Skeletal muscle satellite cell (primary cell): ENCODE data around the gene CORO6.
A peak's percentile ranks its signal among the peaks of the same experiment; 100 is the strongest.

ENCODE experiments used
- H3K27me3 ChIP-seq: 2 replicates; pipeline ENCODE4 v1.7.0; 2013; ENCODE audit warnings: low read length; ENCODE audit not compliant: control insufficient read depth, insufficient read depth
- H3K36me3 ChIP-seq: 2 replicates; pipeline ENCODE4 v1.7.0; 2013; ENCODE audit warnings: mild to moderate bottlenecking, control low read depth, low read length; ENCODE audit not compliant: insufficient read depth
- H3K4me1 ChIP-seq: 2 replicates; pipeline ENCODE4 v1.7.0; 2013; ENCODE audit warnings: low read length; ENCODE audit not compliant: control insufficient read depth, insufficient read depth
- H3K4me2 ChIP-seq: 2 replicates; pipeline ENCODE4 v1.7.0; 2013; ENCODE audit warnings: mild to moderate bottlenecking, low read length
- H3K4me3 ChIP-seq: 2 replicates; pipeline ENCODE4 v1.7.0; 2013; ENCODE audit warnings: low read length
- H3K9ac ChIP-seq: 2 replicates; pipeline ENCODE4 v1.7.0; 2013; ENCODE audit warnings: mild to moderate bottlenecking, low read depth, low read length, moderate library complexity
- H3K9me3 ChIP-seq: replicated peaks from 2 replicates; pipeline ENCODE4 v1.7.0; 2013; ENCODE audit warnings: mild to moderate bottlenecking, control low read depth, low read length

Gene CORO6

DNA sequence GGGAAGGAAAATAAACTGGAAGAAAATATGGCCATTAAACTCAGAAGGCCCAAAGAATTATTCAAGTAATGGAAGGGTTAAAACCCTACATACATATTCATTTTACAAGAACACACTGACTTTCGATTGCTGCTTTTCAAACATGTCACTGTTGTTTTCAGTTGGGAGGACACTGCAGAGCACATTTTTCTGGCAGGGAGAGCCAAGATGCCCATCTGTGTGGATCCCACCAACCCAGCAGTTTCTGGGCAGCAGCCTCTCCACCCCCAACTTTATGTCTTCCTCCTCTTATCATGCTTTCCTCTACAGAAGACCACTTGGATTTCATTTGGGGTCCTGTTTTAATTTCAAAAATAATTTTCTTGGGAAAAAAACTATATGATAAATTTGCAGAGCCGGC, 7.1 kb upstream of the CORO6 start:
- no peaks in the 10 kb centered on the region for H3K27me3 ChIP-seq
- H3K4me1 ChIP-seq = peaks cover 9% of the 10 kb centered on the region
- no peak overlapping the region for H3K4me3 ChIP-seq
- H3K36me3 ChIP-seq = peaks cover 23% of the 10 kb centered on the region
- no peaks in the 10 kb centered on the region for H3K9me3 ChIP-seq
- H3K9ac ChIP-seq = no peak overlapping the region
- H3K4me2 ChIP-seq = no peak overlapping the region

DNA sequence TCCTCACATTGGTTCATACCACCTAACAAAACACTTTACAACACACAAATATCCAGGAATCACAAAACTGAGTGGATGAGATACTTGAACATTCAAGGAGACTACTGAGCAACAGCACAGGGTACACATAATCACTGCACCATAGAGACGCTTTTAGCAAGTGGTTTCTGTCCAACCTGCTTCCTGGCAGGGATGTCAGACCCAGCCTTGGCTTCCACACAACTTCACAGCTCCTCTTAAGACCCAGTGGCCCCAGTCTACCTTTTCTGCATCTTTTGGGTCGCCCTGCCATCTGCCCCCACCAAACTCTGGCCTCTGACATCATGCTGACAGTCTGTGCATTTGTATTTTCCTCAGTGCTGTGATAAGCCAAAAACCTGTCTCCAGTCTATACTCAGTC, 5.9 kb upstream of the CORO6 start:
- Histone ChIP-seq H3K4me1 (peaks cover 10% of the 10 kb centered on the region), H3K36me3 (peaks cover 23% of the 10 kb centered on the region), H3K9me3 (no peaks in the 10 kb centered on the region), H3K27me3 (no peaks in the 10 kb centered on the region), H3K9ac (no peak overlapping the region), H3K4me3 (no peak overlapping the region), H3K4me2 (no peak overlapping the region)

DNA sequence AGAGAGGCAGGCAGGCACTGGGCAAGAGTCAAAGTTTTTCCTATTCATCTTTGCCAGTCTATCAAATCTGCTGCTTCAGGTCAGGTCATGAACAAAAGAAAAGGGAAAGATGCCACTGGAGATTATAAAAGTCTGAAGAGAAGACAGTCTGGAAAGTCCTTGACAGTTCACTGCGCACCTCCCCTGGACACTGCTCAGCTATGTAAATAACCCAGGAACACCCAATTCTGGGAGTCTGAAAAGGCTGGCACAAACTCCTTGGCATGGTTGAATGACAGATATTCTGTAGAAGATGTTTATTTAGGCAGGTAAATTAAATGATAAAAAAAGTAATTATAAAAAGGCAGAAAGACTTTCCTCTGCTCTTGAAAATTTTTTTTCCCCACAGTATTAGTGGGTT, 5.2 kb upstream of the CORO6 start:
- Histone ChIP-seq H3K27me3 (no peaks in the 10 kb centered on the region), H3K4me3 (no peak overlapping the region), H3K4me2 (no peak overlapping the region), H3K4me1 (peaks cover 12% of the 10 kb centered on the region), H3K36me3 (peaks cover 23% of the 10 kb centered on the region), H3K9ac (no peak overlapping the region), H3K9me3 (no peaks in the 10 kb centered on the region)

DNA sequence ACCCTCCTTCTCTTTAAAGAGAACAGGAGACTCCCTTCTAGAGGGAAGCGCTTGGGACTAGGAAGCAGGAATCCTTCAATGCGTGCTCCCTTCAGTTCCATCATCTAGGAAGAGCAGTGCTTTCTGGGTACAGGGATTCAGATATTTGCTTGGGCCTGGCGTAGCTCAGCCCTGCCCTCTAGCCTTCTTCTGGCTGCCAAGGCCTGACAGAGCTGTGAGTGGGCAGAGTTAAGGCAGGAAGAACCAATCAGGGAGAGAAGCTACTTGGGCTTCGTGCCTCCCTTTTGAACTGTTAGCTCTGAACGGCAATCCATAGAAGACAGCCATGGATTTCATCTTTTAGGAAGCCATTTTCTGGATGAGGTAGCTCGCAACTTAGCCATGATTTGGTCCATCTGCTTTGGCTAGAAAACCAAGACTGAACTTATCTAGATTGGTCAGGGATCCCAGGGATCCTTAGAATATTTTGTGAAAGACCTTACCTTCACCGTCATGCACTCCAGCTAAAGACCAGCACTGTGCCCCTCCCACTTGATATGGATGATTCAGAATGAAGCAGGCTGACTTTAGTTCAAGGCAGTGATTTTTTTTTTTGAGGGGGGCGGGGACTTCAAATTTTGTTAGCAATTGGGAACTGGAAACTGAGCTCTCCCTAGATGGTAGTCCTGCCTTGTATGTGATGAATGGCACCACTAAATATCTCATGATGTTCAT, 2.5 kb upstream of the CORO6 start:
- H3K9ac ChIP-seq = no peak overlapping the region
- H3K36me3 ChIP-seq = peaks cover 6% of the 10 kb centered on the region
- H3K9me3 ChIP-seq = no peaks in the 10 kb centered on the region
- peaks cover 27% of the 10 kb centered on the region for H3K4me1 ChIP-seq
- no peak overlapping the region for H3K4me3 ChIP-seq
- no peaks in the 10 kb centered on the region for H3K27me3 ChIP-seq
- H3K4me2 ChIP-seq = peak overlapping the region; percentile 10

DNA sequence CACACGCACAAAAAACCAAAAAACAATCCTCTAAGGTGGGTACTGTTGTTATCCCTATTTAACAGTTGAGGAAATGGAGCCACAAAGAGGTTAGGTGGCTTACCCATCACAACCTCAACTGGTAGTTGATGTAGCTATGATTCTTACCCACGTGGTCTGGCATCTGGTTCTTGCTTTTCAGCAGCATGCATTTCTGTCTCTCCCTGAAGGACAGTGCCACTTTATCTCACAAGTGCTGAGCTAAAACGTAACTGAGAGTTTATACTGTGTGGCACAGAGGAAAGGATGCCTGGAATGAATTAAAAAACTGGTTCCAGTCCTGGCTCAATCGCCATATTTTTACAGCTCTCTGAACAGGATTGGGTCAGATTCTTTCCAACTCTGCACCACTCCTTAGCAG, 1.9 kb upstream of the CORO6 start:
- no peak overlapping the region for H3K9ac ChIP-seq
- peaks cover 31% of the 10 kb centered on the region for H3K4me1 ChIP-seq
- H3K27me3 ChIP-seq = no peaks in the 10 kb centered on the region
- H3K9me3 ChIP-seq = no peaks in the 10 kb centered on the region
- no peak overlapping the region for H3K4me2 ChIP-seq
- H3K36me3 ChIP-seq = peaks cover 6% of the 10 kb centered on the region
- no peak overlapping the region for H3K4me3 ChIP-seq

DNA sequence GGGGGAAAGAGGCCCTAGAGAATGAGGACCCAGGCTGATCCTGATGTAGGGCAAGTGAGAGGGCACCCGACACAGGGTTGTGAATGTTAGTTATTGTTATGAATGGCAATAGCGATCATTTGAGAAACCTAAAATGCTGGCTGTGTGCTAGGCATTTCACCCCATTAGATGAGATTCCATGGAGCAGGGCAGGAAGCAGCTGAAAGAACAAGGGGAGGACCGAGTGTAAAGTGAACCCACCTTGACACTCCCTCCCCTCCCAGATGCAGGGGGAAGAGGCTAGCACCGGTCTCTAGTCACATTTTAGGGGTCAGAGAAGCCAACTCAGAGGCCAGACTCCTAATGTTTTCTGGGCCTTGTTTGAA, 553 bp upstream of the CORO6 start:
- H3K4me1 ChIP-seq = peaks cover 39% of the 10 kb centered on the region
- no peaks in the 10 kb centered on the region for H3K36me3 ChIP-seq
- peak overlapping the region; percentile 97 for H3K4me2 ChIP-seq
- no peaks in the 10 kb centered on the region for H3K9me3 ChIP-seq
- H3K27me3 ChIP-seq = no peaks in the 10 kb centered on the region
- H3K9ac ChIP-seq = no peak overlapping the region
- H3K4me3 ChIP-seq = peak overlapping the region; percentile 89

DNA sequence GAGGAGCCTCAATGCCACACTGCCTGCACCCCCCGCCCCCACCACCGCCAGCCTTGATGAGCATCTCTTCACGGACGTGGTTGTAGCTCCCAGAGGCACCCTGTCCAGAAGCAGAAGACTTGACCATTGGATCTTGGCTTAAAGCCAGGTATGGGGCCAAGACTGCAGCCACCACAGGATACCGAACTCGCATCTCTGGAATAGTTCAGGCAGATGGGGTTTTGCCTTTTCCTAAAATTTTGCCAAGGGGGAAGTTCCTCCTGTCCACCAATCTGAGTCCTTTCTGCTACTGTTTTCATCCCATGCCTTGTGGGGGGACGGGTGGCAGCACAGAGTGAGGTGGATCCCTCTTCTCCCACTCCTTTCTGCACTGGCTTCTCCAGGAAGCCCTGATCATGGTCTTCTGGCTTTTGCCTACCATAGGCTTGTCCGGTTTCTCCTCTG, 939 bp downstream of the CORO6 start:
- H3K4me1 ChIP-seq = peaks cover 39% of the 10 kb centered on the region
- peak overlapping the region; percentile 97 for H3K4me2 ChIP-seq
- H3K36me3 ChIP-seq = no peaks in the 10 kb centered on the region
- peak overlapping the region; percentile 89 for H3K4me3 ChIP-seq
- H3K9ac ChIP-seq = peak overlapping the region; percentile 76
- H3K9me3 ChIP-seq = no peaks in the 10 kb centered on the region
- H3K27me3 ChIP-seq = no peaks in the 10 kb centered on the region

DNA sequence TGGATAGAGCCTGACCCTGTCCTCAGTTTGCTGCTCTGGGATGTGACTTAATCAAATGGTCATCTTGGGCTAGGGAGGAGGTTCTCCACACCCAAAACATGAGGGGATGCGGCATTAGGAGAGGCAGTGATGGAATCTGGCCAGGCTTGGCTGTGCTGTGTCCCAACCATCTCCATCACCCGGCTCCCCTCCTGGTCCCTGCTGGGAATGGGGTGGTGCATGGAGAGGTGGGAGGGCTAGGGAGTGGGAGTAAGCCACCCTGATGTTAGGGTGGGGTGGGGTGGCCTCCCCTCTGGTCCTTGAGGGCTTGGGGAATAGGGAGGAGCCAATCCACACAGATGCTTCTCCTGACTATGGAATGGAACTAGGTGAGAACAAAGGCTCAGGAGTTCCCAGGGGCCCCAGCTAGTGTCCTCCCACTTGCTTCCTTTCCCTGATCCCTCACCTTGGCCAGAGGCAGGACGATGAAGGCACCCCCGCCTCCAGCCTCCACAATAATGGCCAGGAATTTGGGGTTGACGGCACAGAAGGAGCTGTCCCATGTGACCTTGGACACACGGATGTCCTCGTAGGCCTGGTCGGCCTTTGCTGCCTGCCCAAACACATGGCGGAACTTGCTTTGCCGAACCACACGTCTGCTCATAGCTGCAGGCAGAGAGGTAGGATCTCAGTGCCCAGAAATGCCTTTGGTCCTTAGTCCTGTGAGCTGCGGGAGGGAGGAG, 1.8 kb downstream of the CORO6 start:
- Histone ChIP-seq H3K9ac (no peak overlapping the region), H3K27me3 (no peaks in the 10 kb centered on the region), H3K4me2 (peak overlapping the region; percentile 97), H3K4me1 (peaks cover 41% of the 10 kb centered on the region), H3K4me3 (no peak overlapping the region), H3K36me3 (no peaks in the 10 kb centered on the region), H3K9me3 (no peaks in the 10 kb centered on the region)

DNA sequence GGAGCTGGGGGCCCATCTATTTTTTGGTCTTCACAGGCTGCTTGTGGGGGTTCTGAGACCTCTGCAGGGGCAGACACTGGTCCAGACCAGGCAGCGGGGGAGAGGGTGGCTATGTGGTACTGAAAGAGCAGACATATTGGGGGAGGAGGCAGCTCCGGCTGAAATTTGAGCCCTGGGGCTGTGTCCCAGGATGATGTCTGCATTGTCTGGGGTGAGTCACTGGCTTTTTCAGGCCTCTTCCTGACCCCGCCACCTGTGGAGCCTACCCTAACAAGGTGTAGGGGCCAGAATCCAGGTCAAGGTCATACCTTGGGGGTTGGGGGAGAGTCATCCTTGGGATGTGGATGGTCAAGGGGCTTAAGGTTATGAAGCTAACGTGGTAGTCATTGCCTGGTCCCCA, 2.4 kb downstream of the CORO6 start:
- H3K4me1 ChIP-seq = peaks cover 40% of the 10 kb centered on the region
- no peaks in the 10 kb centered on the region for H3K27me3 ChIP-seq
- H3K4me2 ChIP-seq = no peak overlapping the region
- no peak overlapping the region for H3K9ac ChIP-seq
- H3K9me3 ChIP-seq = no peaks in the 10 kb centered on the region
- no peaks in the 10 kb centered on the region for H3K36me3 ChIP-seq
- H3K4me3 ChIP-seq = no peak overlapping the region

DNA sequence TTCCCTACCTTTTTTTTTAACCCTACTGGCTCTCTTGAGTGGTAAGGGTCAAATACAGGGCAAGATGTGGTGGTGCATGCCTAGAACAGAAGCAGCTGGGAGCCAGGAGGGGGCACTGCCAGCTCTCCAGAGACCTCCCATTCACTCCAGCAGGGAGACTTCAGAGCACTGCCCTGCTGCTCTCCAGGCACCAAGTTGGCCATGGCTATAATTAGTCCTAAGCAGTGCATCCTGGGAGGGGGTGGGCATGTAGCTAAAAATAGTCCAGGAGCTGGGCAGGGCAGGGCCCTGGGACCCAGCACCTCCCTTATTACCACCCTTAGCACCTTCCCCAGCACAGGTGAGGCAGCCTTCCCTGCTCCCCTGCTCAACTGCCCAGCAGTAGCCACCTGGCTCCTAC, 3.5 kb downstream of the CORO6 start:
- no peak overlapping the region for H3K4me3 ChIP-seq
- H3K27me3 ChIP-seq = no peaks in the 10 kb centered on the region
- no peak overlapping the region for H3K9ac ChIP-seq
- H3K36me3 ChIP-seq = no peaks in the 10 kb centered on the region
- H3K9me3 ChIP-seq = no peaks in the 10 kb centered on the region
- peaks cover 34% of the 10 kb centered on the region for H3K4me1 ChIP-seq
- H3K4me2 ChIP-seq = no peak overlapping the region

DNA sequence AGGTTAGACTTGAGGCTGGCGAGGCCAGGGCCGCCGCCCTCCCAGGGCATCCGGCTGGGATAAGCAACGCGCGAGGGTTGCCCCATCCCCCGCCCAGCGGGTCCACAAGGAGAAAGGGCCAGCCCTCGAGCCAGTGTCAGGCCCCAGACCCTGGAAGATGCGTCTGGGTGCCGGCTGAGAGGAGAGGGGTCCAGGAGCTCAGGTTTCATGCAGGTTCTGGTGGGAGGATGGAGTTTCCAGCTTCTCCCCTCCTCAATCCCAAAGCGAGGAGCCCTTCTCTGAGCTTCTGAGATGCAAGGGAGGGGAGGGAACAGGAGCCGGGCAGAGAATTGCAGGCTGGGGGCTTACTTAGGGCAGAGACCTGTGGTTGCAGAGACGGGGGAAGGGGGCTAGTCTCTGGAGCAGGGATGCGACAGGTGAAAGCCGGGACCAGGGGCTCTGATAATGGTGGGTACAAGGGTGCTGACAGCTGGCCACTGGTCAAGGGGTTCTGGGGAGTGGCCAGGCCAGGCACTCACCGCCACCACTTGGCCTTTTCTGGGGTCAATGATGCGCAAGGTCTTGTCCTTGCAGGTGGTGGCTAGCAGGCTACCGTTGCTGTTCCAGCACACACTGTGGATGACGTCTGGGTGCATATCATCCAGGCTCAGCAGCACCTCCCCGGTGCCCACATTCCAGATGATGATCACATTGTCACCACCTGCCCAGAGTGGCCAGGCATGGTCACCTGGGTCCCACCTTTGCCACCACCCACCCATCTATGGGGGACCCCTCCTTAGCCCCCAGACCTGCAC, 4.2 kb downstream of the CORO6 start:
- Histone ChIP-seq H3K9me3 (no peaks in the 10 kb centered on the region), H3K27me3 (no peaks in the 10 kb centered on the region), H3K4me3 (no peak overlapping the region), H3K4me1 (peaks cover 40% of the 10 kb centered on the region), H3K36me3 (no peaks in the 10 kb centered on the region), H3K9ac (no peak overlapping the region), H3K4me2 (no peak overlapping the region)
